ENCODE data around the gene UBE2E2. TPM values are rescaled to one million over a fixed set of nuclear protein-coding genes. Genes with fewer than 3 reads are reported as not detected.

The UBE2E2 gene
- total RNA-seq, 1 donor from 2014 or later, result 24.2 TPM

- no peaks in the 10 kb centered on the region for H3K9me3 Mint-ChIP-seq
- H3K36me3 Mint-ChIP-seq (ENCODE audit: low read depth), result no peaks in the 10 kb centered on the region
- H3K27ac Mint-ChIP-seq (ENCODE audit: unreplicated experiment), result no peak overlapping the region
- H3K4me3 Mint-ChIP-seq, result no peak overlapping the region
- H3K27me3 Mint-ChIP-seq (ENCODE audit: low read depth), result no peaks in the 10 kb centered on the region
- no peak for TF ChIP-seq CTCF (conservative IDR thresholded peaks at IDR 0.05)
- no peak for DNase-seq (ENCODE audit: low read depth, low spot score)
- peaks cover 6% of the 10 kb centered on the region for H3K4me1 Mint-ChIP-seq
Observed at GRCh38 chr3:23406601-23407000, 203.5 kb downstream of the UBE2E2 start.

- no peak for TF ChIP-seq CTCF (conservative IDR thresholded peaks at IDR 0.05)
Observed at GRCh38 chr3:23418026-23418425, 214.9 kb downstream of the UBE2E2 start.

GRCh38 chr3:23421811-23422516 lies 218.8 kb downstream of the UBE2E2 start:
- Mint-ChIP-seq H3K4me3 (no peak overlapping the region), H3K27me3 (ENCODE audit: low read depth) (no peaks in the 10 kb centered on the region), H3K4me1 (no peaks in the 10 kb centered on the region), H3K27ac (ENCODE audit: unreplicated experiment) (no peak overlapping the region), H3K36me3 (ENCODE audit: low read depth) (no peaks in the 10 kb centered on the region), H3K9me3 (no peaks in the 10 kb centered on the region)
- TF ChIP-seq CTCF (conservative IDR thresholded peaks at IDR 0.05), result no peak
- no peak for DNase-seq (ENCODE audit: low read depth, low spot score)

More at GRCh38 chr3:23418026-23418425, 214.9 kb downstream of the UBE2E2 start:
- Mint-ChIP-seq H3K27ac (ENCODE audit: unreplicated experiment) (no peak overlapping the region), H3K36me3 (ENCODE audit: low read depth) (peaks cover 6% of the 10 kb centered on the region), H3K4me3 (no peak overlapping the region), H3K27me3 (ENCODE audit: low read depth) (no peaks in the 10 kb centered on the region), H3K4me1 (no peaks in the 10 kb centered on the region), H3K9me3 (peaks cover 9% of the 10 kb centered on the region)
- DNase-seq (ENCODE audit: low read depth, low spot score), result no peak

DNA sequence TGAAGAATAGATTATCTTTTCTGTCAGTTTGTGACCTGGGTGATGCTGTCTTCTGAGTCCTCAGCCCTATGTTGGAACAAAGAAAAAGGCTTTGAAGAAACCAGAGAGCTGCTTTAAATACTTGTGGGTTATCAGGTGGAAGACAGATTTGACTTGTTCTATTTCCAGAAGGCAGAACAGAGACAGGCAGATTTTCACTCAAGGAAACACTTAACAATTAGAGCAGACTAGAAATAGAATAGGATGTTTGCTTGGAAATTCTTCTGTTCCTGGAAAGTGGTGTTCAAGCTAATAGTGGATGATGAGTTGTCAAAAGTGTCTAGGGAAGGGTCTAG lies 219.4 kb downstream of the UBE2E2 start:
- Mint-ChIP-seq H3K4me1 (no peaks in the 10 kb centered on the region), H3K4me3 (no peak overlapping the region), H3K27ac (ENCODE audit: unreplicated experiment) (no peak overlapping the region), H3K9me3 (no peaks in the 10 kb centered on the region), H3K36me3 (ENCODE audit: low read depth) (no peaks in the 10 kb centered on the region), H3K27me3 (ENCODE audit: low read depth) (no peaks in the 10 kb centered on the region)
- no peak for TF ChIP-seq CTCF (conservative IDR thresholded peaks at IDR 0.05)
- no peak for DNase-seq (ENCODE audit: low read depth, low spot score)

DNA sequence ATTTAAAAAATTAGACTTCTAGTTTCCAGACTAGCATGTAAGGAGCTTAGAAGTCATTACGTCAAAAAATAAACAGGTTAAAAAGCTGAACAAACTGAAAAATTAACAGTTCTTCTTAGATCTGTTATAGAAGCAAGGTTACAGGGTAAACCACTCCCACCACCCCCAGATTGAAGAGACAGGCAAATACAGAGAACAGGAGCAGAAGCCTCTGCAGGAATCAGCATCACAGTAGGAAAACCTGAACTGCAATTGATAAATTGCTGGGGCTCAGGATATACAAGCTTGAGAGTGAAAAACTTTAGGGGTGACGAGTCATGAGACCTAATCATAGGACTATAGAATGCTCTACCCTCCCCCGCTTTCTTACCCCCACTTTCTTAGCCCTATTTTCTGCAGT lies 222.3 kb downstream of the UBE2E2 start:
- Mint-ChIP-seq H3K4me3 (no peak overlapping the region), H3K36me3 (ENCODE audit: low read depth) (no peaks in the 10 kb centered on the region), H3K9me3 (no peaks in the 10 kb centered on the region), H3K27ac (ENCODE audit: unreplicated experiment) (no peak overlapping the region), H3K27me3 (ENCODE audit: low read depth) (no peaks in the 10 kb centered on the region), H3K4me1 (no peaks in the 10 kb centered on the region)
- no peak for TF ChIP-seq CTCF (conservative IDR thresholded peaks at IDR 0.05)
- DNase-seq (ENCODE audit: low read depth, low spot score), result no peak

Measured in neural crest cell (in vitro differentiated cells).